HT1080 (cell line): Measurements from ENCODE around the gene FMR1NB. TPM values are rescaled to one million over a fixed set of nuclear protein-coding genes. Genes with fewer than 3 reads are reported as not detected.
A peak's percentile ranks its signal among the peaks of the same experiment; 100 is the strongest.

ENCODE experiments used
- DNase-seq: peaks from one replicate; pipeline ENCODE4 v3.0.0-alpha.2; 2015; ENCODE audit warnings: low read depth
- polyA plus RNA-seq, 2 experiments: library from polyadenylated mRNA; depleted of rRNA; stranded (reverse); fragments of >200 nt; gene quantifications; 2 replicates each; pipeline ENCODE4 v1.2.3, GENCODE V29; 2015
- total RNA-seq: library from RNA; depleted of rRNA; stranded (reverse); fragments of >200 nt; shearing (Covaris generic); gene quantifications from 2 replicates; pipeline ENCODE4 v1.2.3, GENCODE V29; 2014; rRNA removed

The FMR1NB gene
- not detected in 2 replicates for total RNA-seq
- polyA plus RNA-seq (2015; cell fraction: cytosol; rRNA removed): not detected in 2 replicates
- not detected in 2 replicates for polyA plus RNA-seq (2015; cell fraction: nucleus; rRNA removed)

- DNase-seq: no peak
Measured at GRCh38 chrX:147981038-147981752, at the start of gene FMR1NB. Gene FMR1NB (plus strand): TSS chrX:147981337. CDS start chrX:147981403, 66 bp downstream.

GRCh38 chrX:147933815-147934214 is 47.3 kb upstream of the FMR1NB start:
- no peak for DNase-seq

GRCh38 chrX:147935156-147935758 is 45.9 kb upstream of the FMR1NB start:
- DNase-seq: no peak

- no peak for DNase-seq
Measured at GRCh38 chrX:147945286-147945685, 35.9 kb upstream of the FMR1NB start.

GRCh38 chrX:147948531-147948930 is 32.6 kb upstream of the FMR1NB start:
- no peak for DNase-seq

- no peak for DNase-seq
Measured at GRCh38 chrX:147950352-147950751, 30.8 kb upstream of the FMR1NB start.

GRCh38 chrX:147953976-147954375 is 27.2 kb upstream of the FMR1NB start:
- DNase-seq: no peak

- no peak for DNase-seq
Measured at GRCh38 chrX:147957291-147957690, 23.8 kb upstream of the FMR1NB start.

GRCh38 chrX:147958291-147958690 is 22.8 kb upstream of the FMR1NB start:
- peak; percentile 77 for DNase-seq

GRCh38 chrX:147960722-147961121 is 20.4 kb upstream of the FMR1NB start:
- no peak for DNase-seq

GRCh38 chrX:147962476-147962875 is 18.7 kb upstream of the FMR1NB start:
- peak; percentile 2 for DNase-seq

GRCh38 chrX:147978931-147979330 is 2.2 kb upstream of the FMR1NB start:
- DNase-seq: peak; percentile 56

- peak; percentile 23 for DNase-seq
Measured at GRCh38 chrX:148020329-148020728, 39.2 kb downstream of the FMR1NB start.

GRCh38 chrX:148024425-148025148 is 43.5 kb downstream of the FMR1NB start:
- no peak for DNase-seq

GRCh38 chrX:148035380-148035779 is 54.2 kb downstream of the FMR1NB start:
- no peak for DNase-seq

GRCh38 chrX:148037020-148037419 is 55.9 kb downstream of the FMR1NB start:
- DNase-seq: no peak

GRCh38 chrX:148043271-148043855 is 62.2 kb downstream of the FMR1NB start:
- DNase-seq: peak; percentile 91

- DNase-seq: no peak
Measured at GRCh38 chrX:148047200-148047599, 66.1 kb downstream of the FMR1NB start.

- DNase-seq: peak; percentile 36
Measured at GRCh38 chrX:148049441-148049840, 68.3 kb downstream of the FMR1NB start.

- no peak for DNase-seq
Measured at GRCh38 chrX:148051973-148052372, 70.8 kb downstream of the FMR1NB start.

GRCh38 chrX:148067285-148067684 is 86.1 kb downstream of the FMR1NB start:
- no peak for DNase-seq
